ENCODE measurements around the gene KLHL36. TPM values are rescaled to one million over a fixed set of nuclear protein-coding genes. Genes with fewer than 3 reads are reported as not detected.
"Not testable (repeated sequence)": the region's sequence is repeated elsewhere in the genome, so short reads cannot be mapped to it uniquely, and the experiment has no call there.

KLHL36 gene
- total RNA-seq, 6 experiments from 2014 or later, result 20.1 to 31.3 (median 21.9) TPM

DNA sequence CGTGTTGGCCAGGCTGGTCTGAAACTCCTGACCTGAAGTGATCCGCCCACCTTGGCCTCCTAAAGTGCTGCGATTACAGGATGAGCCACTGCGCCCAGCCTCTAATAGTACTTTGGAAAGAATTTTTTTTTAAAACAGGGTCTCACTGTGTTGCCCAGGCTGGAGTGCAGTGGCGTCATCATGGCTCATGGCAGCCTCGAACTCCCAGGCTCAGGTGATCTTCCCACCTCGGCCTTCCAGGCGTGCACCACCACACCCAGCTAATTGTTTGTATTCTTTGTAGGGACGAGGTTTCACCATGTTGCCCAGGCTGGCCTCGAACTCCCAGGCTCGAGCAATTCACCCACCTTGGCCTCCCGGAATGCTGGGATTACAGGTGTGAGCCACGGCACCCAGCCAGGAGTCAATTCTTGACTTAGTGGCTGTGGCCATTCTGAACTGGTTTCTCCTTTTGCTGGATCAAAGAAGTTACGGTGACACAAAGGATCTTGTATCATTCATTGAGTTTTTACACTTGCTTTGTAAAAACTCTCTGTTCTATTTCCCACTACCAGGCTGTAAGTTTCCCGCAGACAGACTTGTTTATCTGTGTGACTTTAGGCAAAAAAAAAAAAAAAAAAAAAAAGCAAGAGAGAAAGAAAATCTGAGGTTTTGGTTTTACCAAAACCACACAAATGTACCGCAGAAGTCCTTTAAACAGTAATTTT, 17.7 kb upstream of the KLHL36 start:
- Histone ChIP-seq H3K9me3 (no peaks in the 10 kb centered on the region), H3K36me3 (no peaks in the 10 kb centered on the region), H3K4me3 (no peak overlapping the region), H3K27ac (no peak overlapping the region), H3K4me1 (peaks cover 0 to 5% (median 1%) of the 10 kb centered on the region in 4 donors), H3K27me3 (no peaks in the 10 kb centered on the region)
- DNase-seq, result no peak
- no peak for TF ChIP-seq POLR2A (IDR thresholded peaks at IDR 0.05)
- TF ChIP-seq CTCF (IDR thresholded peaks at IDR 0.05), result no peak
- intact Hi-C loops (cut with DNase I), result no loop called here
- WGBS (ENCODE audit: insufficient coverage, low coverage, low lambda C conversion rate, missing lambda C conversion rate), result 83% methylated on average over 16 of the region's 16 CpGs
- ATAC-seq, result no peak

GRCh38 chr16:84631153-84631466, 17.2 kb upstream of the KLHL36 start:
- no peak overlapping the region for H3K27ac ChIP-seq
- no peak for DNase-seq
- no peaks in the 10 kb centered on the region for H3K27me3 ChIP-seq
- H3K4me3 ChIP-seq, result no peak overlapping the region
- intact Hi-C loops (cut with DNase I), result no loop called here
- ATAC-seq, result no peak
- peaks cover 0 to 8% (median 3%) of the 10 kb centered on the region in 4 donors for H3K4me1 ChIP-seq
- no peaks in the 10 kb centered on the region for H3K9me3 ChIP-seq
- TF ChIP-seq CTCF (IDR thresholded peaks at IDR 0.05), result no peak
- no peak for TF ChIP-seq POLR2A (IDR thresholded peaks at IDR 0.05)
- 79% methylated on average over 4 of the region's 4 CpGs for WGBS (ENCODE audit: insufficient coverage, low coverage, low lambda C conversion rate, missing lambda C conversion rate)
- H3K36me3 ChIP-seq, result no peaks in the 10 kb centered on the region

DNA sequence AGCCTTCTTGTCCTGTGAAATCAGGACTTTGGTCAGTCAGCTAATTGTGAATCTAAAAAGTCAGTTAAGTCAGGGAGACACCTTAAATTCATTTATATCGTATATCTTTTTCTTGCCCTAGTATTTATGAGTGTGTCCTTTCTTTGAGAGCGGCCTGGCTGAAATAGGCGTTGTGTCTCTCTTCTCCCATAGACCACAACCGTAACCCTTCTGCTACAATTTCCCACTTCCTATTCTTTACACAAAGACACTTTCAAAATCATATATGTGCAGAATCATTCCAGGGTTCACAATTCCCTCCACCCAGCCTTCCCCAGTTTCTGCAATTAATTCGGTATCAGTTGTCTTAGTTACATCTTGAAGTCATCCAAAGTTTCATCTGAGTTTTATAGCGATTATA, 16.4 kb upstream of the KLHL36 start:
- Histone ChIP-seq H3K27ac (no peak overlapping the region), H3K4me1 (peaks cover 0 to 9% (median 3%) of the 10 kb centered on the region in 4 donors), H3K36me3 (no peaks in the 10 kb centered on the region), H3K9me3 (no peaks in the 10 kb centered on the region), H3K27me3 (no peaks in the 10 kb centered on the region), H3K4me3 (no peak overlapping the region)
- no peak for DNase-seq
- ATAC-seq, result no peak
- intact Hi-C loops (cut with DNase I), result no loop called here
- WGBS (ENCODE audit: insufficient coverage, low coverage, low lambda C conversion rate, missing lambda C conversion rate), result 68% methylated on average over 6 of the region's 6 CpGs
- TF ChIP-seq POLR2A (IDR thresholded peaks at IDR 0.05), result no peak
- no peak for TF ChIP-seq CTCF (IDR thresholded peaks at IDR 0.05)

DNA sequence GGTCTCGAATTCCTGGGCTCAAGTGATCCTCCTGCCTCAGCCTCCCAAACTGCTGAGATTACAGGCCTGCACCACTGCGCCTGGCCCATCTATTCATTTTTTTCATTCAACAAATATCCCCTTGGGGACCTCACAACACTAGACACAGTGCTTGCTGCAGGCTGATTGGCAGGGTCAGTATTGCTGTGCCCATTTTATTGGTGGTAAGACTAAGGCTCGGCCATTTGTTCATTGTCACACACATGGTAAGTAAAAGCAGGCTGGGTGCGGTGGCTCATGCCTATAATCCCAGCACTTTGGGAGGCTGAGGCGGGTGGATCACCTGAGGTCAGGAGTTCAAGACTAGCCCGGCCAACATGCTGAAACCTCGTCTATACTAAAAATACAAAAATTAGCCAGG, 15.4 kb upstream of the KLHL36 start:
- H3K36me3 ChIP-seq; H3K4me3 ChIP-seq; intact Hi-C loops (cut with DNase I); ATAC-seq; H3K27me3 ChIP-seq; H3K27ac ChIP-seq; DNase-seq; H3K9me3 ChIP-seq; H3K4me1 ChIP-seq: not testable (repeated sequence)
- 83% methylated on average over 6 of the region's 7 CpGs for WGBS (ENCODE audit: insufficient coverage, low coverage, low lambda C conversion rate, missing lambda C conversion rate)

DNA sequence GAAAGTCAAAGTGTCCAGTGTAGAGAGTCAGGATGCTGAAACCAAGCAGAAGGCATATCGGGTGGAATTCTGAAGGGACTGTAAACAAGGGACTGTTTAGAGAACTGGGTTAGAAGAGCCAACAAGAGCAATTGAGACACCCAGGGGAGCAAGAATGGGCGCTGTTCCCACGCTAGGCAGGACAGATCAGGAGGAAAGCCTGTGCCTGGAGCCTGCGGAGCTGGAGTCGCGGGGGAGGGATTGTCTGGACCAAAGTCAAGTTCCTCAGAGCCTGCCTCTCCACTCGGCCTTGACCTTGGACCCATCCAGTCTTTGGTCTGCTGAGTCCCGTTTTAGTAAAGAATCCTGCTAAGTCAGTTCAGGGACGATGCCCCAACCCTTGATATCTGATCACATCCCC, 14.7 kb upstream of the KLHL36 start:
- peak; percentile 55 to 79 (median 72) for ATAC-seq
- H3K4me3 ChIP-seq, result no peak overlapping the region
- 25% methylated on average over 5 of the region's 9 CpGs for WGBS (ENCODE audit: insufficient coverage, low coverage, low lambda C conversion rate, missing lambda C conversion rate)
- H3K27me3 ChIP-seq, result no peaks in the 10 kb centered on the region
- no peak overlapping the region for H3K27ac ChIP-seq
- peak; percentile 45 to 68 (median 67) for DNase-seq
- H3K9me3 ChIP-seq, result no peaks in the 10 kb centered on the region
- intact Hi-C loops (cut with DNase I), result no loop called here
- H3K36me3 ChIP-seq, result no peaks in the 10 kb centered on the region
- peaks cover 0 to 9% (median 3%) of the 10 kb centered on the region in 4 donors for H3K4me1 ChIP-seq
- TF ChIP-seq CTCF (IDR thresholded peaks at IDR 0.05), result no peak
- TF ChIP-seq POLR2A (IDR thresholded peaks at IDR 0.05), result no peak

Data from right lobe of liver (tissue), 6 donors.